Fibroblast of lung (primary cell): ENCODE data around the gene KCTD21. TPM values are rescaled to one million over a fixed set of nuclear protein-coding genes. Genes with fewer than 3 reads are reported as not detected.

Source experiments
- DNase-seq, 2 donors: peaks; one replicate each; pipeline versions ENCODE4 v3.0.0 to v3.0.0-alpha.2; 2010; ENCODE audit warnings: low read depth in 2 of 2
- H2AFZ ChIP-seq: 2 replicates; pipeline ENCODE4 v1.5.1; 2012; ENCODE audit warnings: low read length, control low read depth, inconsistent platforms
- H3K27ac ChIP-seq: 2 replicates; pipeline ENCODE4 v1.5.1; 2011; ENCODE audit warnings: low read length, control low read depth; ENCODE audit not compliant: insufficient read depth
- H3K27me3 ChIP-seq: 2 replicates; pipeline ENCODE4 v1.5.1; 2011; ENCODE audit warnings: mild to moderate bottlenecking, low read length; ENCODE audit not compliant: control insufficient read depth, insufficient read depth
- H3K36me3 ChIP-seq: 2 replicates; pipeline ENCODE4 v1.5.1; 2011; ENCODE audit warnings: low read length; ENCODE audit not compliant: control insufficient read depth, insufficient read depth
- H3K4me1 ChIP-seq: 2 replicates; pipeline ENCODE4 v1.5.1; 2011; ENCODE audit warnings: low read length; ENCODE audit not compliant: control insufficient read depth, insufficient read depth; ENCODE audit errors: extremely low read depth
- H3K4me2 ChIP-seq: 2 replicates; pipeline ENCODE4 v1.5.1; 2011; ENCODE audit warnings: low read length, control low read depth; ENCODE audit not compliant: insufficient read depth; ENCODE audit errors: extremely low read depth
- H3K4me3 ChIP-seq, 4 experiments: fragments of 200-600 bp in 1 of 4; sonication (generic) in 1 of 4; replicated peaks in 1 of 4; 2 replicates each; pipeline ENCODE4 v1.5.1; 2011 to 2016; ENCODE audit warnings: low read length in 4 of 4, low read depth in 3 of 4, mild to moderate bottlenecking in 3 of 4, control low read depth in 2 of 4, inconsistent platforms in 1 of 4, mixed read lengths in 1 of 4; ENCODE audit not compliant: insufficient read depth in 1 of 4; ENCODE audit errors: control extremely low read depth in 1 of 4
- H3K79me2 ChIP-seq: 2 replicates; pipeline ENCODE4 v1.5.1; 2012; ENCODE audit warnings: mild to moderate bottlenecking, low read length, inconsistent platforms; ENCODE audit not compliant: control insufficient read depth, insufficient read depth
- H3K9ac ChIP-seq: 2 replicates; pipeline ENCODE4 v1.5.1; 2011; ENCODE audit warnings: mild to moderate bottlenecking, low read length, control low read depth; ENCODE audit not compliant: insufficient read depth
- H3K9me3 ChIP-seq: 2 replicates; pipeline ENCODE4 v1.5.1; 2012; ENCODE audit warnings: low read depth, low read length; ENCODE audit not compliant: control insufficient read depth, insufficient read depth
- H4K20me1 ChIP-seq: 2 replicates; pipeline ENCODE4 v1.5.1; 2011; ENCODE audit warnings: low read length; ENCODE audit not compliant: control insufficient read depth, insufficient read depth; ENCODE audit errors: extremely low read depth
- CTCF ChIP-seq, 2 donors: IDR thresholded peaks in 1 of 2; conservative IDR thresholded peaks in 1 of 2; 1 replicate in 1 of 2; 2 replicates in 1 of 2; pipeline ENCODE4 v1.5.1; 2011 to 2012; ENCODE audit warnings: low read length in 2 of 2, control low read depth in 1 of 2, inconsistent platforms in 1 of 2, low read depth in 1 of 2, mild to moderate bottlenecking in 1 of 2
- EZH2 ChIP-seq: IDR thresholded peaks from 2 replicates; pipeline ENCODE4 v1.5.1; 2012; ENCODE audit warnings: low read length, control low read depth, mild to moderate bottlenecking; ENCODE audit errors: missing control alignments
- polyA plus RNA-seq, 2 donors: library from polyadenylated mRNA; depleted of rRNA in 1 of 2; stranded (reverse) in 1 of 2; unstranded in 1 of 2; fragments of >200 nt; gene quantifications; 2 replicates each; pipeline ENCODE4 v1.2.1, GENCODE V29; 2011 to 2012; ENCODE audit warnings: missing spikeins in 1 of 2
- total RNA-seq: library from RNA; depleted of rRNA; stranded (reverse); fragments of >200 nt; gene quantifications from 2 replicates; pipeline ENCODE4 v1.2.1, GENCODE V29; 2014

KCTD21 gene
- total and polyA plus RNA-seq, 2 donors (not counting 1 experiment from before 2014, with no cell fraction given): 8.1 to 15.9 TPM

GRCh38 chr11:78218707-78219492, 30.5 kb upstream of the KCTD21 start:
- Histone ChIP-seq H3K4me1 (no peaks in the 10 kb centered on the region), H3K36me3 (peaks cover 16% of the 10 kb centered on the region)

GRCh38 chr11:78217650-78218541, 29.5 kb upstream of the KCTD21 start:
- no peaks in the 10 kb centered on the region for H3K4me1 ChIP-seq
- no peak overlapping the region for H3K4me2 ChIP-seq
- H3K27me3 ChIP-seq: no peaks in the 10 kb centered on the region
- peaks cover 16% of the 10 kb centered on the region for H3K36me3 ChIP-seq
- no peak overlapping the region for H3K4me3 ChIP-seq
- no peak overlapping the region for H3K27ac ChIP-seq
- TF ChIP-seq CTCF (conservative IDR thresholded peaks at IDR 0.05 in 1 of 2, IDR thresholded peaks at IDR 0.05 in 1 of 2; ENCODE audit: low read depth in 1 of 2, low read length in 2 of 2): no peak
- no peak for TF ChIP-seq EZH2
- no peak for DNase-seq
- H2AFZ ChIP-seq: no peak overlapping the region
- H4K20me1 ChIP-seq: no peaks in the 10 kb centered on the region
- H3K79me2 ChIP-seq: no peaks in the 10 kb centered on the region
- H3K9ac ChIP-seq: no peak overlapping the region
- H3K9me3 ChIP-seq: no peaks in the 10 kb centered on the region

More at GRCh38 chr11:78218707-78219492, 30.5 kb upstream of the KCTD21 start:
- no peaks in the 10 kb centered on the region for H4K20me1 ChIP-seq
- H3K9me3 ChIP-seq: no peaks in the 10 kb centered on the region
- no peaks in the 10 kb centered on the region for H3K79me2 ChIP-seq
- H3K4me2 ChIP-seq: no peak overlapping the region
- H3K27ac ChIP-seq: no peak overlapping the region
- no peak overlapping the region for H3K4me3 ChIP-seq
- no peak for DNase-seq
- H2AFZ ChIP-seq: no peak overlapping the region
- TF ChIP-seq CTCF (conservative IDR thresholded peaks at IDR 0.05 in 1 of 2, IDR thresholded peaks at IDR 0.05 in 1 of 2; ENCODE audit: low read depth in 1 of 2, low read length in 2 of 2) (no peak), EZH2 (no peak)
- no peaks in the 10 kb centered on the region for H3K27me3 ChIP-seq
- no peak overlapping the region for H3K9ac ChIP-seq
